NOMO-1 treated with DMSO at 0.1 percent for 48 hours (cell line): ENCODE results near the gene MYH9.
A peak's percentile ranks its signal among the peaks of the same experiment; 100 is the strongest.

Experiments
- DNase-seq: peaks from one replicate; lab custom pipeline; 2025; ENCODE audit not compliant: unreplicated experiment; lab: John Stamatoyannopoulos, UW

MYH9 gene

GRCh38 chr22:36351921-36352802 lies 35.6 kb downstream of the MYH9 start:
- DNase-seq = no peak

DNA sequence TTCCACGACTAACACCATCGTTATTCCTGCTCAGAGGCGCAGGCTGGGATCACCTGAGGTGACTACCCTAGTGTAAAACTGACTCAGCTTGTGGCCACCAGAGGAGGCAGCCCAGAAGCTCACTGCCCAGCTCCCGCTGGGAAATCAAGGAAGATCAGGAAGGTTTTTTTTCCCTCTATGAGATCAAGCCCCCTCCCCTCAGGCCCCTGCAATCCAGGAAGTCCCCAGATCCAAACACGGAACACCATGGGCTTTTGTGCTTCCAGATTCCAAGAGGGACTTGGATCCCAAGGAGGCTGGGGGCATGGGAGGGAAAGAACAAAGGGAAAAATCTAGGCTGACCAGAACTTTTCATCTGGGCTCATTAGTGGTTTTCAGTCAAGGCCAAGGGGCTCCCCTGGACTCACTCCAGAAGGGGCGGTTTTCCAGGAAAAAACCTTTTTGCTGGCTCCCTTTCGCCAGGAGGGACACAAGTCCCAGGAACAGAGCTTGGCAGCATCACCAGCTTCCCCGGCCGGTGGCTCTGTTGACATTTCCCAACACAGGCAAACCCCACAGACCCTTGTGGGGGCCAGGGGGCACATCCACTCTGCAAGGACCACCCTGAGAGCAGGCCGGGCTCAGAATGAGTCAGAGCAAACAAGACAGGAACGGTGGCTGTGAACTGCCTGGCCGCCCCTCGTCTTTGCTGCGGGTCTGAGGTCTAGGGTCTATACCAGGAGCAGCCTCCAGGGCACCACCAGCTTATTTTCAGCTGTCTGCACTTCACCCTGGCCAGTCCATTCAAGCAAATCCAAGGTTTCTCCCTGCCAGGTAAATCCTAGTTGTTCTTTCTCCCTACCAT lies 36.8 kb downstream of the MYH9 start:
- no peak for DNase-seq

- no peak for DNase-seq
These were observed 38.0 kb downstream of the MYH9 start for GRCh38 chr22:36349726-36350125.

- DNase-seq = no peak
These were observed 39.0 kb downstream of the MYH9 start for GRCh38 chr22:36348760-36349159.

DNA sequence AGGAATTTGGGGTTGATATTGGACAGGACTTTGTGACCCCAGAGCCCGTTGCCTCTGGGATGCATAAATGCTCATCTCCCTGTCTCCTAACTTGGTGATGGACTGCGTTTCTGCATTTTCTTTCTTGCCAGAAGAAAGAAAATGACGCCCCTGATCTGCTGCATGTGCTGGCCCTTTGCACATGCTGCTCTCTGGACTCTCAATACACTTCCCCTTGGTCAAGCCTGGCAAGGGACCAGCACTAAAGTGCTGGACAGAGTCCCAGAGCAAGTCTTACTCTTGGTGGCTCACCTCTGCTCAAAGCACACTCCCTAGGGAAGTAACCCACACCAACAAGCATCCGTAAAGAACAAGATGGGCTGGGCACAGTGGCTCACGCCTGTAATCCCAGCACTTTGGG lies 40.7 kb downstream of the MYH9 start:
- no peak for DNase-seq

- no peak for DNase-seq
These were observed 43.5 kb downstream of the MYH9 start for GRCh38 chr22:36344106-36344827.

- no peak for DNase-seq
These were observed 44.1 kb downstream of the MYH9 start for GRCh38 chr22:36343720-36344105.

GRCh38 chr22:36343070-36343719 lies 44.6 kb downstream of the MYH9 start:
- DNase-seq = no peak

GRCh38 chr22:36341640-36342041 lies 46.1 kb downstream of the MYH9 start:
- DNase-seq = no peak

- DNase-seq = no peak
These were observed 47.1 kb downstream of the MYH9 start for GRCh38 chr22:36340621-36341020.

DNA sequence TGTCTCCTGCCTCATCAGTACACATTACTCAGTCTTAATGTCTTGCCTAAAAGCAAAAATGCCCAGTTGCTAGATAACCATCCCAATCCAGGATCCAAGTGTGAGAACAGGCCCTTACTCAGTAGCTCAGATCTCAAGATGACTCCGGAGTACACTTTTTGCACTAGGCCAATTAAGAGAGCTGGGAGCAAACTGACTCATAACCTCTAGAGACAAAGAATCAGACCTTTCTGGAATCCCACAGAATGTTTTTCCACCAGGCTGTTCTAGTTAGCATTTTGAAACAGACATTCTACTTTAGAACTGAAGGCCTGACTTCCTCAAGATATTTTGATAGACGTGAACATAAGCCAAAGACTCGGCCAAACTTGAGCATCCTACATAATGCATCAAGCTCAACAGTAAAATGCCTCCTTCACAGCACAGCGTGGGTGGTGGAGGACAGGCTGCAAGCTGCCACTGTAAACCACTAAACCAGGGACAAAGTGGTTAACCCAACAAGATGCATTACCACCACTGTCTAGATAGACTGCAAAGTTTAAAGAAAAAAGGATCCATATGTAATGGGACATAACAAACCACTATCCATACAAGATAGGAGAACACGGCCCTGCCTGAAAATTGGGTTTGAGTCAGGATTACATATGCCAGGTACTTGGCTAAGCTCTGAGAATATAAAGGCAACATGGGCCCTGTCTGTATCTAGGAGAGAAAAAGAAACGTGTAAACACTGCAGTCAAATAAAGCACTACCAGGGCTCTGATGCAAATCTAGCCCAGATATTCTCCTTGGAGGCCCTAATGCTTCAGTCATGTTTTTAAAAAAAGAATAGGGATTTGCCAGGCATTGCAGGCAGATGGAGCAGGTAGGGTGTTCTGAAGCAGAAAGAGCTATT lies 48.3 kb downstream of the MYH9 start:
- DNase-seq = no peak

DNA sequence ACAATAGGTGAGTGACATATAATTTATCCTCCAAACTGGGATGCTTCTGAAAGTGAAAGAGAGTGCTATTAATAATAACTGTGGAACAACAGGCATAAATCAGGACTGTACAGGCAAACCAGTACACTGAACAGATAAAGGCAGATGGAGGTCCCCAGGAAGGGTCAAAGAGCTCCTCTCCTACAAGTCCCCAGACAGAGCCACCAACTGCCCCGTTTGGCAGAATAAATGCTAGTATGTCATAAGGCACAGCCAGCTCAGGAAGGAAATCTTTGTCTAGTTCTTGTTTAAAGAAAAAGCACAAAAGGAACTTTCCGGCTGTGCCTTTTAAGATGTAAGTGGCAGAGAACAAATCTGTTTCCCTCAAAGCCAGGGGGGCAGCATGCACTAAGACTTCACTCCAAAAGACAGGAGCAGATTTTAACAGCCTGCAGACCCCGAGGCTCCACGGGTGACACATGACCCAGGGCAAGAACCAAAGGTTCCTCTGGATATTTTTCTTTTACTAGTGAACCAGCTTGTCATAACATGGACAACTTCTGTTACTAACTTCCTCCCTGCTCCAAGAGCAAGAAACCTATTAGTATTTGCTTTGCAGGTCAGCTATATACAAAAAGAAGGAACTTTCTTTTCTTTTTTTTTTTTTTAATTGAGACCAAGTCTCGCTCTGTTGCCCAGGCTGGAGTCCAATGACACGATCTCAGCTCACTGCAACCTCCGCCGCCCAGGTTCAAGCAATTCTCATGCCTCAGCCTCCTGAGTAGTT lies 50.2 kb downstream of the MYH9 start:
- DNase-seq = peak; percentile 37

- DNase-seq = no peak
These were observed 51.3 kb downstream of the MYH9 start for GRCh38 chr22:36336246-36337182.

DNA sequence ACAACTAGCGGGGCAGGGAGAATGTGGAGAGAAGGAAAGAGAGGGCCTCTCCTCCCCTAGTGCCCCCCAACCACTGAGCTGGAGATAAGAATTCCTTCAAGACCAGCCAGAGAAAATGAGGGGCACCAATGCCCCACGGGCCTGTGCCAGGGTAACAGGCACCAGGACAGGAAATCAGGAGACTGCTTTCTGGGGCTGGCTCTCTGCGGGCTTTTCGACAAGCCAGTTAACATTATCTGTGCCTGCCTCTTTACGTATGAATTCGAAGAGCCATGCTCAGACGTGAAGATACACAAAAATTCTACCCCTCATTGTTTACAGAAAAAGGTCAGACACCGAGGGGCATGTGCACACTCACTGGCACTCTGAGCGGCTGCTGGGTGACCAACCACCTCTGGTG lies 52.1 kb downstream of the MYH9 start:
- DNase-seq = no peak

DNA sequence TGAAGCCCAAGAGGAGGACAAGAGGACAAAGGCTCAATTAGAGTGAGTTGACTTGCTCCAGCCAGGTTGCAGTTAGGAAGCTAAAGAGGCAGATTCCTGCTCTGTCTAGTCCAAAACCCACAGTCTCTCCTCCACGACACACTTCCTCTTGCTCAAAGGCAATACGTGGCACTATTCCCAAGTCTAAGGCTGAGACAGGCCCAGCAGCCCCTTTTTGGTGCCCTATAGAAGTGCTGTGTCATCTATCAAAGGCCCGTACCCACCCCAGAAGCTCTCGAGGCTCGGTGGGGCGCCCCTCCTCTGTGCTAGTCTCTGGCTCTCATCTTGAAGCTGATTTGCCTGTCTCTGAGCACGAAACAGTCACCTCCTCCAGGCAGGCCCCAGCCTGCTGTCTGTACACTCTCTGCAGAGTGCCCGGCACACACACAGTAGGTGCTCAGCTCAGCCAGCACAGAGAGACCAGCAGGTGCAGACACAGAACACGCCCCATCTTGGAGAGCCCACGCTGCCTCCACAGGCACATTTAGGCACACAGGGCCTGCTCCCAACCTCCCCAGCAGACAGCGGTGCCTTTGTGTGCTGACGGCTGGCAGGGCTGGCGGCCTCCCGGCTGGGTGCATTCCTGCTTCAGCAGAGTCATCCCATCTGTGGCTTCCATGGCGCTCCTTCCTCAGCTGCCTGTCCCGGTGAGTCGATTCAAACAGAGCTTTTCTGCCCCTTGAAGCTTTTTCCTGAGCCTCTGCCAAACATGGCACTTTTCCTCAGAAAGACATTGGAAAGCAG lies 52.8 kb downstream of the MYH9 start:
- DNase-seq = no peak

- DNase-seq = peak; percentile 39
These were observed 53.5 kb downstream of the MYH9 start for GRCh38 chr22:36334081-36334820.

DNA sequence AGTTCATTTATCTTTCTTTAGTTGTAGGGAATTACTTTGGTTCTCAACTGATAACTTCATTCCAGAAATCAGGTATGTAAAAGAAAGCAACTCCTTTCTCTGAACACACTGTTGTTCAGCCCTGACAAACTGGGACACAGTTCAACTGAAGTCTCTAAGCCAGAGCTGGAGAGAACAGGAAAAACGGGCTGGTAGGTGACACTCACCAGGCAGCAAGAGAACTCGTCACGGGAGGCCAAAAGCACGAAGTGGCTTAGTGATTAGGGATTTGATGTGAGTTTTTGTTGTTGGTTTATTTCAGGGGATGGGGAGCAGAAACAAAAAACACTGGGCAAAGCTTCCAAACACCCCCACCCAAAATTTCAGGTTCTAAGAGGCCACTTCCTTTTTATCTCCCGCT lies 54.1 kb downstream of the MYH9 start:
- no peak for DNase-seq
